Activated effector memory CD4-positive, alpha-beta T cell treated with Interleukin-2 at 50 U/mL for 16 hours (primary cell): ENCODE data around the gene YLPM1.

Experiments used
- DNase-seq: peaks from one replicate; pipeline ENCODE4 v3.0.0-alpha.2; 2020

Gene YLPM1

GRCh38 chr14:74841230-74842207, 78.4 kb downstream of the YLPM1 start:
- no peak for DNase-seq

DNA sequence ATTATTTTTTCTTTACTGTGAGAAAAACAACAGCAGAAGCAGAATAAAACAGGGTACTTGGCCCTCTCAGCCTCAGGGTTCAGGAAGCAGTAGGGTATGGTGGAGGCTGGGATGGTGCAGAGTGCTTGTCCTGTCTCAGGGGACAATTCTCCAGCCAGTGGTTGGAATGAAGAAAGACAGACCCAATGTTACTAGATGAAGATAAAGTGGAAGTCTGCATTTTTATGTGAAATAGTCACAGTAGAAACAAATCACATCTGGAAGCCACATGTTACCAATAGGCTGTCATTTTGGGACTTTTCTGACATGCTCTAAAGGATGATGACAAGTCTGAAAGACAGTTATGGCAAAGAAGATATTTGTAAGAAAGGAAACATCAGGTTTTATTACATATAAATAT, 80.5 kb downstream of the YLPM1 start:
- DNase-seq = no peak

- DNase-seq = no peak
Measured at GRCh38 chr14:74846168-74846567, 83.1 kb downstream of the YLPM1 start.

DNA sequence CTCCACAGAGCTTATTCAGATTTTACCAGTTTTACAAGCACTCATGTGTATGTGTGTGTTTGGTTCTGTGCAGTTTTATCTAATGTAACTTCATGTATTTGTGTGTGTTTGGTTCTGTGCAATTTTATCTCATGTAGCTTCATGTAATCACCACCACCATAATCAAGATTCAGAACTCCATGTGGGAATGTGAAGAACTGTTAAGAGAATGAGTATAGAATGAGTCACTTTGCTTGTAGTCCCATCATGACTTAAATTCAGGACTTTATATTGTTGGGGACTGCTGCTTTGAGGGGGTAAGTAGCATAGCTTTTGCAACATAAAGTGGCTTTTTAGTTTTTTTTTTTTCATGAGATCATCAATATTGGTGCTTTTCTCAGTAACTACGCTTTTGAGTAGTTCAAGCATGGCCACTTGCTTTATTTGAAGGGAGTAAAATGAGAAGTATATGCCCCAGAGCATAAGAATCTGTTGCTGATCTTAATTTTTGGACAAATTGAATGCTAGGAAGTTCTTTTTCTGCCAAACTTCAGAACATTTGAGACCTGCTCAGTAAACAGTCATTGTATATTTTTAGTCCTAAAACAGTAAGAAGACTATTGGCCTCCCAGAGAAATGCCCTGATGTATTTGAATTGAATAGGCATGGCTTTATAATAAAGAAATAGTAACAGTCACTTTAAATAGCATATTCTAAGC, 84.0 kb downstream of the YLPM1 start:
- no peak for DNase-seq

DNA sequence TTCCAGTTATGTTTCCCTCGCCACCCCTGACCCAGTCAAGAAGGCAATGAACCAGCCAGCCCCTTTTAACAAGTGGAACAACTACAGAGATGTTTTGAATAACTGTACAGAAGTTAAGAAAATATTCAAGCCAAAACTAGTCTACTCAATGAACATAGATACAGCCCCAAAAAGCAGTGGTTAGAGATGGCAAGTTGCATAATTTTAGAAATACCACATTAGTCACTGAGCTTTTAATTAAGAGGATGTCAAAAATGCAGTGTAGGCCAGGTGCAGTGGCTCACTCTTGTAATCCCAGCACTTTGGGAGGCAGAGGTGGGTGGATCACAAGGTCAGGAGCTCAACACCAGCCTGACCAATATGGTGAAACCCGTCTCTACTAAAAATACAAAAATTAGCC, 85.7 kb downstream of the YLPM1 start:
- no peak for DNase-seq

DNA sequence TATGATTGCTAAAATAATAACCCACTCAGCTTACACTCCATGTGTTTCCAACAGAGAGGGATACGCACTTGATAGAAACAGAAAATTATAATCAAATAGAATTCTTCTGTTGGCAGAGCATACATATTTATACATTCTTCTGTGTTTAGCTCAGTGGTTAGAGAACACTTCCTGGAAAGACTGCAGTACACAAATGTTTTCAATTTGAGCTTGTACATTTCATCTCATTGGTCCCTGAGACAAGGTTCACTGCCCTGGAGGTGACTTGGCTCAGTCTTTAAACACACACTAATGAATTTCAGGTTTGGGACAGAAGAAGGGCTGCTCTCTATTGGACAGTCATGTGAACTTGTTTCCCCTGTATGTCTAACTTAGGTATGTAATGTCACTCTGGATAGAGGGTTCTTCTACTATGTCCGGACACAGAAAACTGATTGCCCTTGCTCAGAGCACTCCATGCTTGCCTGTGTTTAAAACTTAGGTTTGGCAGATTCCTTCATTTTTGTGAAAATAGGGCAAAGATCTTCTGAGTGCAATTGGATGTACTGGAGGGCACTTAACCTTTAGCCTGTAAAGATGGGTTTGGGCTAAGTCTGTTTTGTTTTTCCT, 89.9 kb downstream of the YLPM1 start:
- no peak for DNase-seq

DNA sequence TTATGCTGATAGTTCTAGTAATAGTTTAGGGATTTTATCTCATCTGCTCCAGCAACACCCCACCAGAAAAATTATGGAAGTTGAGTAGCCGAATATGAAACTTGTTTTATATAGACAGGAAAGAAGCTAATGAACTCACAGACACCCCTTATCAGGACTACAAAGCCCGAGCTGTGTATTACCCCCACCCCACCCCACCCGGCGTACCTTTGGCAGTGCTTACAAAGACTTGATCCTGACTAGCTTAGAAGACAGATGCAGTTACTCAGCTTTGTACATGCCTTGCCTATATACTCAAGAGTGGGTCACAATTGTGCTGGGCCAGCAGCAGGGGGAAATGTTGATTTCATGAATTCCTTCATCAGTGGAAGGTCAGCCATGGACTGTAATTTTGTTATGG, 90.5 kb downstream of the YLPM1 start:
- DNase-seq = no peak

GRCh38 chr14:74855021-74855420, 91.9 kb downstream of the YLPM1 start:
- DNase-seq = no peak

- no peak for DNase-seq
Measured at GRCh38 chr14:74855945-74856344, 92.8 kb downstream of the YLPM1 start.

- DNase-seq = no peak
Measured at GRCh38 chr14:74856366-74856765, 93.2 kb downstream of the YLPM1 start.

DNA sequence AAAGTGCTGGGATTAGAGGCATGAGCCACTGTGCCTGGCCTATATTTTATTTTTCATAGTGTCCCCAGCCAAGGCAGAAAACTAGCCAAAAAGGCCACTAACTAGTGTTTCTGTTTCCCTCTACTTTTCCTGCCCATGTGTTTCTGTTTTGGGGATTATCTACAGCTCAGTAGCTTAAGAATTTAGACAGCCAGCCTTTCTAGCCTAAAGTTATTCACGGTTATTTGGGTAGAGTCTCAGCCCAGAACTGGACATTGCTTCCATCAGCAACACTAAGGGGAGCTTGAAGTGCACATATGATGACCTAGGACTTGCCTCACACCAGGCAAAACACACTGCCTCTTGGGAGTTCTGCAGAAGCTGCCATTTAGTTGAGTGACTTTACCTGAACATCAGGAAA, 94.9 kb downstream of the YLPM1 start:
- no peak for DNase-seq

- DNase-seq = no peak
Measured at GRCh38 chr14:74859757-74860552, 96.8 kb downstream of the YLPM1 start.

DNA sequence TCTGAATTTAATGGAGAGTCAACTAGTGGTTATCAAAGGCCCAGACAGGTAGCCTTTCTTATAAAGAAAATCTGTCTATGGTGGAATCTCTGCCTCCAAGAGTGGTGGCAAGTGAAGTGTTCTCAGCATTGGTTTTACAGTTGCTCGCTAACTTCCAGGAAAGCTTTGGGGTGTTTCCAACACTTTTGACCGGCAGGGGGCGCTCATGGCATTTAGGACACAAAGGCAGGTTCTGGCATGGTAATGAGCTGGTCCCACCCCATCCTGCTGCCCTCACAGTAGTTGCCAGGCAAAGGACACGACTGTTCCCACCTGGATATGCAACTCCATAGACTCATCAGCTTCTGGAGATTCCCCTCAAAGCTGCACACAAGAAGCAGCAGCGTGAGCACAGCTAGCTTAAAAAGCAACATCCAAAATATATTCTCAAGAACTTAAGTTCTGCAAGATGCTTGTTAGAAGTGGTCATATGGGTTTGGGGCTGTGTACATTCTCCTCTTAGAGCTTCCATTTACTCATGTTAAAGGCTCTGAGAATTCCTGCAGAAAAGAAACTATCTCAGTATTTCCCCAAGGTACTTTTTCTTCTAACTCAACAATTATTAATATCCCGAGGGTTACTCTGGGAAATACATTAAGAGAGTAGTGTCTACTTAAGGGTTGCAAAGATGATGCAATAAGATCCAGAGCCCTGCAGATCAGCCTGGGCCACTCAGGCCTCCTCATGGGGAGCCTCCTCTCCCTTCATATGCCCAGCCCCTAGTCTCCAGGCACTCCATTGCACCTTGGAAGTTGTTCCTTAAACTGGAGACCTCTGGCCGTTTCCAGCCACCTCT, 98.0 kb downstream of the YLPM1 start:
- DNase-seq = peak; percentile 82

DNA sequence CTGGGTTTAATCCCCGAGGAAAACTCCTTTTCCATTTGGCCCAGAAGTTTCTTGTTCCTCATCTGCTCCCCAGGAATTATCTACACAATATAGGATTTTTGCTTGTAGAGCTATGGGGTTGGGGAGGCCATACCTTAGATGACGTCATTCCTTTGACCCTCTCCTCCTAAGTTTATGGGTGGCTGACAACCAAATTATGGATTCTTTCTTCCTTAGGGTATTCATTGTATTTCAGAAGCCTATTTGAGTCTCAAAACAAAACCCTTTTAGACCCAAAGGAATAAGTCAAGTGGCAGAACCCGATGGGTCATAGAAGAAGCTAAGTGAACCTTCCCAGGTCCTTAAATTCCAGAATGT, 98.6 kb downstream of the YLPM1 start:
- DNase-seq = no peak

- no peak for DNase-seq
Measured at GRCh38 chr14:74863274-74863673, 100.2 kb downstream of the YLPM1 start.

DNA sequence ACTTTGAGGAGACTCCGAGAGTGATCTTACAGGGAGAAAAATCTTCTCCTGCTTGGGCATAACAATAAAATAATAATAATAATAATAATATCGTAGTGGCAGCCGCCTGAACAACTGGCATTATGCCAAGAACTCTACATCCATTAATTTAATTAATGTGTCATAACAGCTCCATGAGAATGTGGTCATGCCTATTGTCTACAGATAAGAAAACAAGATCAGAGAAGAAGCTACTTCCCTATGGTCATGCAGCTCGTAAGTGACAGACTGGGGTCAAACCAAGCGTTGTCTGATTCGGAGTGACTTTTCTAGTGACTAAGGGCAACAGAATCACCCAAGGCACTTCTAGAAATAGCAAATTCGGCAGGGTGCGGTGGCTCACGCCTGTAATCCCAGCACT, 101.1 kb downstream of the YLPM1 start:
- DNase-seq = no peak

DNA sequence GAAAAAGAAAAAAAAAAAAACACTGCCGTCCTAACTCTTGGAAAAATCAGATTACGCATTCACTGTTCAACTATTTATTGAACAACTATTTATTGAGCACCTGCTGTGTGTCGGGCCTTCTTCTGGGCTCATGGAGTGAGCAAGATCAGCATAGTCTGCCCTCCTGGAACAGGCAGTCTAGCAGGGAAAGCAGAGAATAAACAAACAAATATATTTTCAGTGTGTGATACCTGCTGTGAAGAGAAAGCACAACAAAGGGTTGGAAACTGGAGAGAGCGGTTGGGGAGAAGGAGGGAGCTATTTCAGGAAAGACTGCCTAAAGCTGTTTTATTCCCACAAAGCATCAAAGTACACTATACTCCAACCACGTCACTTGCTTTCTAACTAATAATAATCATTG, 102.0 kb downstream of the YLPM1 start:
- DNase-seq = no peak

DNA sequence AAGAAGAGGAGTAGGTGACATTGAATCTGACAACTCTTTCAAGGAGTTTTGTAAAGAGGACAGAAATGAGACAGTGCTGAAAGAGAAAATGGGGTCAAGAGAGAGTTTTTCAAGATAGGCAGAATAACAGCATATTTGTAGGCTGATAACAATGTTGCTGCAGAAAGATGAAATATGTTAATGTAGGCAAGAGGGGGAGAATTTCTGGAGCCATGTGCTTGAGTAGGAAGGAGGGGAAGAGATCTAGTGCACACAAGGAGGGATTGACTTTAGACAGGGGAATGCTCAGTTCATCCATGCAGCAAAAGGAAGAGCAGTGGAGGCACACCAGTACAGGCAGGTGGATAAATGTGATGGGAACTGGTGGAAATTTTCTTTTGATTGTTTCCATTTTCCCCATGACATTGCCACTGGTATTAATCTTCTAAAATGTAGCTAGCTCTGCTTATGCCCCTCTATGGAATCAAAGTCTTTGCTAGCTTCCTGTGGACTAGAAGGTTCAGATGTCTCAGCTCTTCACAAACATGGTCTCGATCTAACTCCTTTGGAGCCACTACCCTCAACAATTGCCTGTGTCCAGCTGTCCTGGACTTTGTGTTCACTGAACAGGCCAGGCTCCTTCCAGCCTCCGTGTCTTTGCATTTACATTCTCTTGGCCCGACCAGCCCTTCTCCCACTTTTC, 103.7 kb downstream of the YLPM1 start:
- no peak for DNase-seq

GRCh38 chr14:74867673-74868072, 104.6 kb downstream of the YLPM1 start:
- DNase-seq = peak; percentile 28

DNA sequence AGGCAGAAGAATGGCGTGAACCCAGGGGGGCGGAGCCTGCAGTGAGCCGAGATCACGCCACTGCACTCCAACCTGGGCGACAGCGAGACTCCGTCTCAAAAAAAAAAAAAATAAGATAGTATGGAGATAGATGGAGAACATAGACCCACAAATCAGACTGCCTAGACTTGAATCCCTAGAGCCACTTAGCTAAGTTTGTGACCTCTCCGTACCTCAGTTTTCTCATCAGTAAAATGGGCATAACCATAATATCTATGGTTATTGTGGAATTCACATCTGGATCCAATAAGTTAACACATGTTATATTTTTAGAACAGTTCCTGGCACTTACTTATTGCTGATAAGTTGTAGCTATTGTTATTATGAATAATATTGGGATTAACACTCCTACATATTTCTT, 105.6 kb downstream of the YLPM1 start:
- no peak for DNase-seq

GRCh38 chr14:74871819-74872218, 108.7 kb downstream of the YLPM1 start:
- DNase-seq = no peak

DNA sequence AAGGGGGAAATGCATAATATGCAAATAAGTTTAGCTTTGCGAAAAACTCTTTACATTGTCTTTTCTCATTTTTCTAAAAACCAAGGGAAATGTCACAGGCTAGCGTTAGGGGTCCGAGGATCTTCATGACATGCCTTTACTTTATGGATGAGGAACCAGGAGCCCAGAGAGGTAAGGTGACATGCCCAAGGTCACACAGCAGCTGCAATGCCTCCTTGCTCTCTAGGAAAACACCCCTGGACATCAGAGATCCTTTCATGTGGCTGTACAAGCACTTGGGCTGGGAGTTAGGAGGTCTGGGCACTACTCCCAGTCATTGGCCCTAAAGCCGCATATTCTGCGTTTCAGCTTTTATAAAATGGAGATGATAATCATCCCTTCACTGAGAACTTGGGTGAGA, 112.1 kb downstream of the YLPM1 start:
- DNase-seq = no peak
